Loucy (cell line): ENCODE data around the gene MYOM1.
A peak's percentile ranks its signal among the peaks of the same experiment; 100 is the strongest.

Experiments used
- H2AFZ ChIP-seq: fragments of 200-600 bp; sonication (generic); 2 replicates; pipeline ENCODE4 v1.6.0; 2016; ENCODE audit warnings: antibody characterized with exemption, mild to moderate bottlenecking, low read length, moderate library complexity
- H3F3A ChIP-seq: fragments of 200-600 bp; 2 replicates; pipeline ENCODE4 v1.6.0; 2016; ENCODE audit warnings: antibody characterized with exemption, low read depth, mild to moderate bottlenecking
- H3K27me3 ChIP-seq: fragments of 200-600 bp; sonication (generic); 2 replicates; pipeline ENCODE4 v1.6.1; 2014; ENCODE audit warnings: low read length, mild to moderate bottlenecking; ENCODE audit not compliant: insufficient read depth, poor library complexity, severe bottlenecking
- H3K36me3 ChIP-seq: fragments of 200-600 bp; sonication (generic); 2 replicates; pipeline ENCODE4 v1.6.1; 2016; ENCODE audit warnings: low read length; ENCODE audit not compliant: insufficient read depth
- H3K4me1 ChIP-seq: fragments of 200-600 bp; sonication (generic); 2 replicates; pipeline ENCODE4 v1.5.1; 2014; ENCODE audit warnings: low read length, mild to moderate bottlenecking; ENCODE audit not compliant: insufficient read depth, poor library complexity, severe bottlenecking
- H3K4me2 ChIP-seq: fragments of 200-600 bp; sonication (generic); 2 replicates; pipeline ENCODE4 v1.6.0; 2014; ENCODE audit warnings: antibody characterized with exemption, low read length, low read depth, mild to moderate bottlenecking; ENCODE audit not compliant: poor library complexity, severe bottlenecking
- H3K4me3 ChIP-seq: fragments of 200-600 bp; sonication (generic); 2 replicates; pipeline ENCODE4 v1.5.1; 2014; ENCODE audit warnings: low read length, mild to moderate bottlenecking, mixed read lengths; ENCODE audit not compliant: poor library complexity, severe bottlenecking
- H3K79me2 ChIP-seq: fragments of 200-600 bp; sonication (generic); 2 replicates; pipeline ENCODE4 v1.6.1; 2014; ENCODE audit warnings: low read length; ENCODE audit not compliant: insufficient read depth
- H3K9ac ChIP-seq: fragments of 200-600 bp; sonication (generic); 2 replicates; pipeline ENCODE4 v1.6.0; 2014; ENCODE audit warnings: mild to moderate bottlenecking, low read depth, low read length, moderate library complexity; ENCODE audit not compliant: poor library complexity, severe bottlenecking
- H3K9me2 ChIP-seq: fragments of 200-600 bp; sonication (generic); replicated peaks from 2 replicates; pipeline ENCODE4 v1.6.1; 2016; ENCODE audit warnings: low read depth, low read length, mixed read lengths
- H3K9me3 ChIP-seq: fragments of 200-600 bp; sonication (generic); 2 replicates; pipeline ENCODE4 v1.6.1; 2014; ENCODE audit warnings: mild to moderate bottlenecking, antibody characterized with exemption, low read length, low read depth; ENCODE audit not compliant: insufficient read depth
- H4K20me1 ChIP-seq: fragments of 200-600 bp; sonication (generic); 2 replicates; pipeline ENCODE4 v1.6.0; 2014; ENCODE audit warnings: antibody characterized with exemption, low read length, mild to moderate bottlenecking; ENCODE audit not compliant: insufficient read depth, poor library complexity, severe bottlenecking
- EZH2phosphoT487 ChIP-seq: fragments of 200-600 bp; IDR thresholded peaks from 2 replicates; pipeline ENCODE4 v1.6.1; 2018; ENCODE audit warnings: antibody characterized with exemption, mild to moderate bottlenecking, moderate library complexity, borderline replicate concordance
- TF ChIP-seq, protein P1 (sequence below): fragments of 200-600 bp; sonication (generic); conservative IDR thresholded peaks from 2 replicates; pipeline ENCODE4 v1.5.1; 2014; ENCODE audit warnings: mild to moderate bottlenecking, antibody characterized with exemption, low read length

Gene MYOM1

DNA sequence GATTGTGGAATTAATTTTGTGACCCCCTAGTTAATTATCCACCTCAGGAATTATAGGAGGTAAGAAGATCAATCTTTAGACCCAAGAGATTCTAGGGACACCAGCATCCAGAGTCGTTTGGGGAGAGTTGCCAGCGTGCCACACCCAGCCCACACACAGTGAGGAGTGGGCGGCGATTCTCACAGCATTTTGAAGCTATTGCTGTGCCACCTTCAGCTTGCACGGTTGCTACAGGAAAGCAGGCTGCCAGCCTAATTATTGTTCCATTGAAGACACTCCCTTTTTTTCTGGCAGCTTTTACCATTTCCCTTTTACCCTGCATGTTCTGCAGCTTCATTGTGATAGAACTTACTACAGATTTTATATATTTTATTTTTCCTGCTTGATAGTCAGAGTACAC, 14.7 kb upstream of the MYOM1 start:
- H3K4me2 ChIP-seq, result peak overlapping the region; percentile 10
- no peaks in the 10 kb centered on the region for H3K9me2 ChIP-seq
- no peaks in the 10 kb centered on the region for H3K27me3 ChIP-seq
- H4K20me1 ChIP-seq, result no peaks in the 10 kb centered on the region
- no peaks in the 10 kb centered on the region for H3F3A ChIP-seq
- H3K79me2 ChIP-seq, result no peaks in the 10 kb centered on the region
- H2AFZ ChIP-seq, result no peak overlapping the region
- peaks cover 17% of the 10 kb centered on the region for H3K4me1 ChIP-seq
- H3K9ac ChIP-seq, result no peak overlapping the region
- TF ChIP-seq, protein P1, sequence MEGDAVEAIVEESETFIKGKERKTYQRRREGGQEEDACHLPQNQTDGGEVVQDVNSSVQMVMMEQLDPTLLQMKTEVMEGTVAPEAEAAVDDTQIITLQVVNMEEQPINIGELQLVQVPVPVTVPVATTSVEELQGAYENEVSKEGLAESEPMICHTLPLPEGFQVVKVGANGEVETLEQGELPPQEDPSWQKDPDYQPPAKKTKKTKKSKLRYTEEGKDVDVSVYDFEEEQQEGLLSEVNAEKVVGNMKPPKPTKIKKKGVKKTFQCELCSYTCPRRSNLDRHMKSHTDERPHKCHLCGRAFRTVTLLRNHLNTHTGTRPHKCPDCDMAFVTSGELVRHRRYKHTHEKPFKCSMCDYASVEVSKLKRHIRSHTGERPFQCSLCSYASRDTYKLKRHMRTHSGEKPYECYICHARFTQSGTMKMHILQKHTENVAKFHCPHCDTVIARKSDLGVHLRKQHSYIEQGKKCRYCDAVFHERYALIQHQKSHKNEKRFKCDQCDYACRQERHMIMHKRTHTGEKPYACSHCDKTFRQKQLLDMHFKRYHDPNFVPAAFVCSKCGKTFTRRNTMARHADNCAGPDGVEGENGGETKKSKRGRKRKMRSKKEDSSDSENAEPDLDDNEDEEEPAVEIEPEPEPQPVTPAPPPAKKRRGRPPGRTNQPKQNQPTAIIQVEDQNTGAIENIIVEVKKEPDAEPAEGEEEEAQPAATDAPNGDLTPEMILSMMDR, result no peak
- TF ChIP-seq EZH2phosphoT487, result no peak
- H3K9me3 ChIP-seq, result no peaks in the 10 kb centered on the region
- no peak overlapping the region for H3K4me3 ChIP-seq
- H3K36me3 ChIP-seq, result no peaks in the 10 kb centered on the region

DNA sequence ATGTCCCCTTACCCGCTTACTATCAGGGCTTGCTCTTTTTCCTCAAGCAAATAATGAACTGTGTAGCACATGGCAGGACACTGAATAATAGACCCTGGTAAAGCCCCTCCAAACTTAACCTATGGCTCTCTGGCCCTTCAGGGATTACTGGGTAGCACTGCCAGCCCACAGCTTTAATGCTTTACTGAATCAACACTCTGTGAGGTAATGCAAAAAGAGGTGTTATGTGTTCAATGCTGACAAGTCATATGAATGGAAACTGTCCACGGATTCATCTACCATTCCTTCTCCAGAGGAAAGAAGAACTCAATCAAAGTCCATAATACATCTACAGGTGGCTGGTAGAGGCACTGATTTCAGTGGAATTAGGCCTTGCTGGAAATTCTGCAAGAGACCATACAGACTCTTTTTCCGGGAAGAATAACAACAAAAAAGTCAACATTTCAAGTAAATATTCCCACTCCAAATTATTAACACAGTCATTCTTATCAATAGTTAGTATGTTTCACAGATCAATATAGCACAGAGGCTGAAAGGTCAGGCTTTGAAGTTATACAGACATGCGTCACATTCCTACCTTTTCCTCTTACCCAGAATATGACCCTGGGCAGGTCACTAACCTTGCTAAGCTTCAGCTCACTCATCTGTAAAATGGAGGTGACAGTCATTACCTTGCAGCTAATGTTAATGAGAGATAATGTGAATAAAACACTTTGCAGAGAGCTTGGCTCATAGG, 13.8 kb upstream of the MYOM1 start:
- Histone ChIP-seq H3K9ac (no peak overlapping the region), H3K36me3 (no peaks in the 10 kb centered on the region), H4K20me1 (no peaks in the 10 kb centered on the region), H3K4me2 (no peak overlapping the region), H3K9me2 (no peaks in the 10 kb centered on the region), H3K27me3 (no peaks in the 10 kb centered on the region), H3K4me3 (no peak overlapping the region), H3F3A (no peaks in the 10 kb centered on the region), H2AFZ (no peak overlapping the region), H3K4me1 (peaks cover 17% of the 10 kb centered on the region), H3K9me3 (no peaks in the 10 kb centered on the region), H3K79me2 (no peaks in the 10 kb centered on the region)
- no peak for TF ChIP-seq EZH2phosphoT487
- TF ChIP-seq, protein P1, result no peak

DNA sequence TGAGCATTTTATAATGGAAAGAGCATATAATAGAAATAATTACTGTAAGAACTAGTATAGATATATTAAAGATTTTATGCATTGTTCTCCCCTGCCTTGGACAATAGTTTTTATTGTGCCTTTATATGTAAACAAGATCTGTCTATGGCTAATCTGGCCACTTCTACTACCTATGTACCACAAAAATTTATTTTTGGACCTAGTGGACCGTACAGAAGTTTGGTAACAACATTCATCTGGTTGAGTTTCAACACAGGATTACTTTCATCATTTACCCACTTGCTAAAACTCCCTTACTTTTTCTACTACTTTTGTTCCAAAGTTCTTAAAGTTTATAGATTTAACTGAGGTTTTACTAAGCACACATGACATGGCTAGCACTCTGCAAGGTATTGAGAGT, 13.2 kb upstream of the MYOM1 start:
- TF ChIP-seq, protein P1, result no peak
- no peak for TF ChIP-seq EZH2phosphoT487
- H3K4me2 ChIP-seq, result no peak overlapping the region
- H3K4me3 ChIP-seq, result no peak overlapping the region
- H3K36me3 ChIP-seq, result no peaks in the 10 kb centered on the region
- no peaks in the 10 kb centered on the region for H3K9me3 ChIP-seq
- no peak overlapping the region for H3K9ac ChIP-seq
- H3K79me2 ChIP-seq, result no peaks in the 10 kb centered on the region
- H4K20me1 ChIP-seq, result no peaks in the 10 kb centered on the region
- peaks cover 17% of the 10 kb centered on the region for H3K4me1 ChIP-seq
- no peaks in the 10 kb centered on the region for H3K9me2 ChIP-seq
- no peaks in the 10 kb centered on the region for H3K27me3 ChIP-seq
- H3F3A ChIP-seq, result no peaks in the 10 kb centered on the region
- no peak overlapping the region for H2AFZ ChIP-seq
